ENCODE data around the gene SNRNP200. TPM values are rescaled to one million over a fixed set of nuclear protein-coding genes. Genes with fewer than 3 reads are reported as not detected.

Gene SNRNP200
- total RNA-seq, 6 experiments from 2014 or later: 88.0 to 106 (median 93.3) TPM

- H3K36me3 Mint-ChIP-seq (ENCODE audit: low read depth): peaks cover 40% of the 10 kb centered on the region
- peak overlapping the region; percentile 33 for H3K27ac Mint-ChIP-seq
Observed at GRCh38 chr2:96274355-96275056, 30.8 kb downstream of the SNRNP200 start.

GRCh38 chr2:96273763-96274162 is 31.6 kb downstream of the SNRNP200 start:
- no peak for DNase-seq
- Mint-ChIP-seq H3K36me3 (ENCODE audit: low read depth) (peaks cover 35% of the 10 kb centered on the region), H3K4me3 (no peak overlapping the region), H3K27ac (no peak overlapping the region; the same call in 1 of the 2 replicates), H3K4me1 (ENCODE audit: low read depth) (peaks cover 9% of the 10 kb centered on the region), H3K9me3 (no peaks in the 10 kb centered on the region), H3K27me3 (ENCODE audit: insufficient read depth) (no peaks in the 10 kb centered on the region; the same call in 1 of the 2 replicates)
- no peak for TF ChIP-seq CTCF (IDR thresholded peaks at IDR 0.05)

More at GRCh38 chr2:96274355-96275056, 30.8 kb downstream of the SNRNP200 start:
- Mint-ChIP-seq H3K27me3 (ENCODE audit: insufficient read depth) (no peaks in the 10 kb centered on the region; the same call in 1 of the 2 replicates), H3K4me3 (no peak overlapping the region), H3K9me3 (no peaks in the 10 kb centered on the region), H3K4me1 (ENCODE audit: low read depth) (peaks cover 9% of the 10 kb centered on the region)
- DNase-seq: no peak
- TF ChIP-seq CTCF (IDR thresholded peaks at IDR 0.05): no peak

- H3K4me1 Mint-ChIP-seq (ENCODE audit: low read depth): peaks cover 18% of the 10 kb centered on the region
- H3K27ac Mint-ChIP-seq: peak overlapping the region; percentile 12; the same call in 1 of the 2 replicates
- peaks cover 2% of the 10 kb centered on the region; the same call in 1 of the 2 replicates for H3K27me3 Mint-ChIP-seq (ENCODE audit: insufficient read depth)
- H3K9me3 Mint-ChIP-seq: no peaks in the 10 kb centered on the region
- no peak for DNase-seq
- TF ChIP-seq CTCF (IDR thresholded peaks at IDR 0.05): no peak; the same call in 1 of the 2 replicates
- peaks cover 32% of the 10 kb centered on the region for H3K36me3 Mint-ChIP-seq (ENCODE audit: low read depth)
- H3K4me3 Mint-ChIP-seq: no peak overlapping the region
Observed at GRCh38 chr2:96271995-96272394, 33.4 kb downstream of the SNRNP200 start.

GRCh38 chr2:96267159-96267971 is 38.0 kb downstream of the SNRNP200 start:
- Mint-ChIP-seq H3K4me1 (ENCODE audit: low read depth) (peaks cover 37% of the 10 kb centered on the region), H3K36me3 (ENCODE audit: low read depth) (peaks cover 30% of the 10 kb centered on the region), H3K4me3 (peak overlapping the region; percentile 99), H3K27me3 (ENCODE audit: insufficient read depth) (peaks cover 2% of the 10 kb centered on the region; the same call in 1 of the 2 replicates), H3K27ac (peak overlapping the region; percentile 45), H3K9me3 (no peaks in the 10 kb centered on the region)
- peak; percentile 32 for DNase-seq
- peak; percentile 71 for TF ChIP-seq CTCF (IDR thresholded peaks at IDR 0.05)

- H3K9me3 Mint-ChIP-seq: no peaks in the 10 kb centered on the region
- peaks cover 24% of the 10 kb centered on the region for H3K36me3 Mint-ChIP-seq (ENCODE audit: low read depth)
- H3K27ac Mint-ChIP-seq: peak within 1 kb of the TSS; percentile 89
- DNase-seq: peak; percentile 99
- peak; percentile 62 for TF ChIP-seq CTCF (IDR thresholded peaks at IDR 0.05)
- H3K27me3 Mint-ChIP-seq (ENCODE audit: insufficient read depth): peaks cover 2% of the 10 kb centered on the region; the same call in 1 of the 2 replicates
- H3K4me3 Mint-ChIP-seq: peak within 1 kb of the TSS; percentile 99
- H3K4me1 Mint-ChIP-seq (ENCODE audit: low read depth): peaks cover 48% of the 10 kb centered on the region
Observed at GRCh38 chr2:96265840-96266679, 39.3 kb downstream of the SNRNP200 start, which contains the start of the genes CIAO1 and TMEM127. TSS of gene CIAO1 (plus strand) at chr2:96266225. CDS start at chr2:96266351, 126 bp downstream. TSS of gene TMEM127 (minus strand) at chr2:96265997. CDS start at chr2:96265381, 616 bp downstream.

All from HFFc6 (cell line).